GM18868 (cell line): Measurements from ENCODE around the gene CYLD.

Experiments
- ATAC-seq: cut with Tn5 transposase; IDR thresholded peaks from one replicate; pipeline ENCODE4 v1.9.1; 2021; ENCODE audit warnings: mild to moderate bottlenecking, moderate library complexity; ENCODE audit not compliant: unreplicated experiment

Gene CYLD

DNA sequence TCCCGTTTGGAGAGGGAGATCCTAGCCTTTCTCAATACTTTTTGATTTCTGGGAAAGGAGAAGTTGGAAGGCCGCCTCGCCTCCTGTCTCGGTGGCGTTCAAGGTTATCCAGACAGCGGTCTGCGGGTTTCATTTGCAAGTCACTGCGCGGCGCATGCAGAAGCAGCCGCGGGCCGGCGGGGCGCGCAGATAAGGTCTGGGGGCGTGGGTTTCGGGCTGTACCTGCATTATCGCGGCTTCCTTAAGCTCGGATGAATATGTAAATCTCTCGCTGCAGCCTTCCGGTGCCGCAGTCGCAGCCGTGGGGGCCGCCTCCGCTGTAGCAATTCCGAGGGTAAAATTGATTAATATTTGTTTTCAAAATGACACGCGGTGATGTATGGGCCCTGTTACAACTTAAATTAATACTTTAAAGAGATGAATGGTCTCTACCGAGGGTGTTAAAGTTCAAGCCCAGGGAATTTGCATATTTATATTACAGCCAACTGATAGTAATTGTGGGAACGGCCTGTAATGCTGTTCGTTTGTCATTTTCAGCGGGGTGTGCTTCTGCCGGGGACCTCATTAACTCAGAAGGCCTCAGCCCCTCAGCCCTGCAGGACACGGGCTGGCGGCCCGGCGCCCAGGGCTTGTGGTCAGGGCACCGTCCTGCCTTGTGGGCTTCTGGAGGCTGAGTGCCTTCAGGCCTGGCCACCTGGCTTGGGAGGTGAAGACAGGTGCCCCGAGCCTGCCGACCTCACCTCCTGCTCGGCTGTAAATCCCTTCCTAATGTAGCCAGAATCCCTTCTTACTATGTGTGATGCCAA is 99.4 kb downstream of the CYLD start:
- ATAC-seq = no peak

DNA sequence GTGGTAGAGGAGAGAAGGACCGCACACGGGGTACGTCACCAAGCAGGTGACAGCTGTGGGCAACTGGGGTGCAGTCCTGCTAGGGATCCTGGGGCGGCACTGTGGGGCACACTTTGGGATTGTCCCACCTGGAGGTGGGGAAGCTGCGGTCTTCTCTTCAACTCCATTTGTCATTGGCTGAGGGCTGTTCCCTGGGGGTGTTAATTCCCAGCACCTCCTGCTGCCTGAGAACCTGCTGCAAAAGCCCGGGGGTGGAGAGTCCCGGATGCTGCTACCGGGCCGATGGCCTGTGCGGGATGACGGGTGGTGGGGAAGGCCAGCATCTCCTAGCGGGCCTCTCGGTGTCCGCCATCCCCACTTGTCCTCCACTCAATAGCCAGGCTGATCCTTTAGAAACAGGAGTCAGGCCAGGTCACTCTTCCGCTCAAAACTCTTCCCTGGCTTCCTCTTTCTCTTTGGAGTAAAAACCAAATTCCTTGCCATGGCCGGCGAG is 100.2 kb downstream of the CYLD start:
- no peak for ATAC-seq

- ATAC-seq = no peak
Observed at GRCh38 chr16:50842589-50842988, 100.7 kb downstream of the CYLD start.

DNA sequence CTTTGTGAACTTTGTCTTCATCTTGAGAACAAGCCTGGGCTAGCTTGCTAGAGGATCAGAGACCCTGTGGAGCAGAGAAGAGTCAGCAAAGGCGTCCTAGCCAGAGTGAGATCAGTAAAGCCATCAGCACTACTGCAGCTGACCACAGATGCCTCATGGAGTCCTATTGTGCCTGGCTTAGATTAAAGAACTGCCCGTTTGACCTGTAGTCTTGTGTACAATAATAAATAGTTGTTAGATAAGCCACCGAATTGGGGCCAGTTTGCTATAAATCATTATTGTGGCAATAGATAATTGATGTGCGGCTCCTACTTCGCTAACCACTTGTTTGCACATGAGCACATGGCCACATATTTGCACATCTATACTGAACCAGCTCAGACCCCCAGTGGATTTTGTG is 103.0 kb downstream of the CYLD start:
- no peak for ATAC-seq

DNA sequence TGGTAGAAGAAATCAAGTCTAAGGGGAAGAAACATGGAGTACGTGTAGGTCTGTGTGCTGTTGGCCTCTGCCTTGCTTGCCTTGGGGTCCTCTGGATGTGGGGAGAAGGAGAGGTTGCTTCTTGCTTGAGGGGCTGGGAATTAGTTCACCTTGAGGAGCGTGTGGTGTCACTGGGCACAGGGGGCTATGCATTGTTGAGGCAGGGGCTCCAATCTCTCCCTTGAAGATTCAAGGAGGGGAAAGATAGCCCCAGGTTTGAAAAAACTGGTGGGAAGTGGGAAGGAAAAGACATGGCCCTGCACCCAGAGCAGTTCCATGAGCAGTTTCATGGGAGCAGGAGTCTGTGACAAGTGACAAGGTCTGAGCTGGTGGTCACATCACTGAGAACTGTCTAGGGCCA is 103.4 kb downstream of the CYLD start:
- ATAC-seq = no peak

DNA sequence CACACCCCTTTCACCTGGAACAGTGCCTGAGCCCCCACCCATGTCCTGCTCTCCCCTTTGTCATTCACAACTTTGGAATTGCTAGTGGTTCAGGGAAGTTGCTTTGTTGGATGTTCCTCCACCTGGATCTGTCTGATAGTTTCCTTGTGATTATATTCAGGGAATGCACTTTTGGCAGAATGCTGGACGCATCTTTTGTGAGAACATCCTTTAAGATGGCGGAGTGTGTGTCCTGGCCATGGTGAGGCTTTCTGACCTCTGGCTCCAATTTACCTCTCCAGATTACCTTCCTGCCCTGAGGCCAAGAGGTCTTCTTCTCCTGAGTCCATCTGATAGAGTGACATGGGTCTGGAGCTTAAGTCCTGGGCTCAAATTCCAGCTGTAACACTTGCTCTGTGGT is 104.6 kb downstream of the CYLD start:
- no peak for ATAC-seq

- no peak for ATAC-seq
Observed at GRCh38 chr16:50847166-50847565, 105.3 kb downstream of the CYLD start.

GRCh38 chr16:50848755-50849514 is 107.0 kb downstream of the CYLD start:
- ATAC-seq = no peak
